ENCODE results near the gene TCF12. TPM values are rescaled to one million over a fixed set of nuclear protein-coding genes. Genes with fewer than 3 reads are reported as not detected.

The TCF12 gene
- total and polyA plus RNA-seq, 2 of the 8 experiments (the other 6 are each of a cell fraction or from before 2014, with no cell fraction given) = 85.8 to 101 TPM

GRCh38 chr15:57323299-57323805, 404.9 kb downstream of the TCF12 start:
- Histone ChIP-seq H3K27me3 (replicated peaks in 1 of 4; ENCODE audit: control insufficient read depth in 3 of 4, extremely low read depth in 1 of 4, insufficient read depth in 3 of 4, low read length in 3 of 4) (no peaks in the 10 kb centered on the region; a peak in 1 of 7 replicates), H4K91ac (replicated peaks; ENCODE audit: insufficient read length, low read length) (peak overlapping the region; percentile 62), H3K23me2 (ENCODE audit: low read depth, low read length) (no peaks in the 10 kb centered on the region), H3K79me2 (ENCODE audit: control insufficient read depth in 1 of 2, insufficient read depth in 2 of 2, low read length in 2 of 2) (no peaks in the 10 kb centered on the region), H2AK5ac (ENCODE audit: low read depth, low read length) (no peak overlapping the region), H3K23ac (ENCODE audit: insufficient read length) (no peak overlapping the region), H3K4me3 (ENCODE audit: extremely low read depth in 1 of 4, insufficient read depth in 2 of 4, low read depth in 3 of 4, low read length in 4 of 4) (no peak overlapping the region), H3K9me3 (ENCODE audit: insufficient read depth in 2 of 2, low read depth in 1 of 2, low read length in 1 of 2) (no peaks in the 10 kb centered on the region), H2BK120ac (replicated peaks; ENCODE audit: low read depth, low read length) (no peak overlapping the region), H3K9ac (replicated peaks in 1 of 4; ENCODE audit: extremely low read depth in 1 of 4, low read depth in 3 of 4, low read length in 3 of 4) (no peak overlapping the region), H4K20me1 (replicated peaks in 1 of 2; ENCODE audit: control insufficient read depth in 1 of 2, insufficient read depth in 2 of 2, low read length in 2 of 2) (peaks cover 0 to 2% of the 10 kb centered on the region in 2 experiments), H3K4me1 (replicated peaks in 1 of 4; ENCODE audit: control insufficient read depth in 3 of 4, insufficient read depth in 4 of 4, low read length in 3 of 4) (peaks cover 2 to 13% (median 5%) of the 10 kb centered on the region in 4 experiments; a peak in 6 of 7 replicates), H3K27ac (ENCODE audit: low read depth, low read length) (no peak overlapping the region), H4K5ac (ENCODE audit: insufficient read length, low read depth, low read length) (no peak overlapping the region), H2BK15ac (ENCODE audit: low read length) (0 out of 2 replicates have a peak overlapping the region, but pooled peaks have one; percentile 31), H3K14ac (ENCODE audit: insufficient read length) (no peak overlapping the region), H2BK12ac (ENCODE audit: low read depth, low read length) (peak overlapping the region; percentile 21; the same call in 1 of the 2 replicates), H3K18ac (ENCODE audit: extremely low read depth, low read length) (no peak overlapping the region), H3K4ac (replicated peaks; ENCODE audit: insufficient read length, low read depth, low read length) (no peak overlapping the region), H3K36me3 (ENCODE audit: control insufficient read depth in 2 of 4, insufficient read depth in 4 of 4, low read length in 3 of 4) (no peaks in the 10 kb centered on the region), H2BK5ac (ENCODE audit: low read depth, low read length) (peak overlapping the region; percentile 39; the same call in 1 of the 2 replicates), H3K4me2 (ENCODE audit: insufficient read depth in 1 of 2, low read depth in 2 of 2, low read length in 2 of 2) (no peak overlapping the region), H2AFZ (ENCODE audit: low read length) (no peak overlapping the region), H3K56ac (replicated peaks; ENCODE audit: insufficient read length, low read depth, low read length) (no peak overlapping the region), H2BK20ac (ENCODE audit: low read length) (no peak overlapping the region), H4K8ac (ENCODE audit: extremely low read depth, insufficient read depth, low read length) (peak overlapping the region; percentile 40; the same call in 1 of the 2 replicates), H3K79me1 (ENCODE audit: low read depth, low read length) (no peaks in the 10 kb centered on the region)
- POLR2A ChIA-PET (ENCODE audit: partially characterized antibody) = interaction anchor here (1.0 kb wide), 2 partner anchors 12 to 17 kb away, joined by 4 read pairs; no protein-coding TSS in a partner anchor
- no peak for FAIRE-seq
- DNase-seq (ENCODE audit: low read depth in 1 of 2, low spot score in 2 of 2) = no peak
- 92% methylated on average over 12 of the region's 12 CpGs; no CpG with 5 or more reads in 1 of the 2 experiments for WGBS, 2 experiments (ENCODE audit: extremely low coverage in 1 of 2, insufficient coverage in 1 of 2, insufficient read length in 1 of 2, insufficient replicate concordance in 2 of 2, low coverage in 1 of 2, low lambda C conversion rate in 2 of 2, missing lambda C conversion rate in 1 of 2)
- CTCF ChIA-PET (ENCODE audit: partially characterized antibody) = interaction anchor here (0.6 to 2.9 kb wide), 4 partner anchors 12 to 834 kb away, joined by 3 to 13 read pairs (median 3); no protein-coding TSS in a partner anchor
- TF ChIP-seq CBX5 (IDR thresholded peaks at IDR 0.05; ENCODE audit: low read depth, low read length) = no peak
- no peak for TF ChIP-seq SP1 (IDR thresholded peaks at IDR 0.05; ENCODE audit: low read depth, low read length)
- no peak for TF ChIP-seq PHF8 (conservative IDR thresholded peaks at IDR 0.05; ENCODE audit: low read depth, low read length)
- TF ChIP-seq TAF1 (IDR thresholded peaks at IDR 0.05; ENCODE audit: low read depth, low read length) = no peak
- no peak for TF ChIP-seq SIN3A (conservative IDR thresholded peaks at IDR 0.05 in 1 of 2, IDR thresholded peaks at IDR 0.05 in 1 of 2; ENCODE audit: low read depth in 1 of 2, low read length in 2 of 2)
- TF ChIP-seq NRF1 (IDR thresholded peaks at IDR 0.05; ENCODE audit: low read depth, low read length) = no peak
- no peak for TF ChIP-seq POLR2AphosphoS5 (IDR thresholded peaks at IDR 0.05; ENCODE audit: low read depth, low read length)
- no peak for TF ChIP-seq POU5F1 (IDR thresholded peaks at IDR 0.05; ENCODE audit: low read depth, low read length)
- TF ChIP-seq MAFK (IDR thresholded peaks at IDR 0.05; ENCODE audit: low read depth, low read length) = no peak
- no peak for TF ChIP-seq SRF (IDR thresholded peaks at IDR 0.05; ENCODE audit: low read depth, low read length)
- no peak for TF ChIP-seq SP4 (IDR thresholded peaks at IDR 0.05; ENCODE audit: low read length)
- no peak for TF ChIP-seq SP2 (IDR thresholded peaks at IDR 0.05; ENCODE audit: low read length)
- TF ChIP-seq EP300 (IDR thresholded peaks at IDR 0.05; ENCODE audit: borderline replicate concordance in 1 of 2, low read depth in 2 of 2, low read length in 2 of 2) = no peak
